A549 (cell line): ENCODE measurements around the gene GOLGA3. TPM values are rescaled to one million over a fixed set of nuclear protein-coding genes. Genes with fewer than 3 reads are reported as not detected.

ENCODE experiments used
- ATAC-seq, 2 experiments: fragments of 200-7000 bp in 1 of 2; fragments of >200 bp in 1 of 2; cut with Nextera tagmentation in 1 of 2; cut with Tn5 transposase in 1 of 2; 3 replicates each; pipeline versions ENCODE4 v1.8.0 to v1.9.1; 2018 to 2020; ENCODE audit warnings: mild to moderate bottlenecking in 1 of 2, moderate library complexity in 1 of 2
- CTCF ChIA-PET: fragments of 300-600 bp; sonication (Branson Sonifier 250); formaldehyde crosslinking; extraction: SDS; loops from one replicate; lab custom pipeline; 2021; ENCODE audit warnings: antibody characterized with exemption, inconsistent platforms; lab: Yijun Ruan, JAX
- POLR2A ChIA-PET: fragments of 350-600 bp; formaldehyde crosslinking; extraction: SDS; loops from one replicate; lab custom pipeline; 2021; ENCODE audit warnings: antibody characterized with exemption, inconsistent platforms; lab: Yijun Ruan, JAX
- DNase-seq, 2 experiments: peaks; one replicate each; pipeline versions ENCODE4 v3.0.0 to v3.0.0-alpha.2; 2011 to 2016; ENCODE audit warnings: low read depth in 1 of 2, low spot score in 1 of 2
- FAIRE-seq: peaks from 2 replicates; lab custom pipeline; 2011; peaks lifted over from hg19 to GRCh38; lab: Jason Lieb, UNC
- H3K27ac ChIP-seq, 2 experiments: fragments of >200 bp; sonication (Bioruptor Twin); formaldehyde crosslinking; 3 replicates each; pipeline ENCODE4 v1.5.1; 2016 to 2017
- H3K4me1 ChIP-seq: fragments of >200 bp; sonication (Bioruptor Twin); formaldehyde crosslinking; 3 replicates; pipeline ENCODE4 v1.6.1; 2016
- H3K4me2 ChIP-seq: fragments of >200 bp; sonication (Bioruptor Twin); formaldehyde crosslinking; 3 replicates; pipeline ENCODE4 v1.6.1; 2016
- H3K4me3 ChIP-seq: fragments of >200 bp; sonication (Bioruptor Twin); formaldehyde crosslinking; 3 replicates; pipeline ENCODE4 v1.5.1; 2016
- H3K9me3 ChIP-seq: fragments of >200 bp; sonication (Bioruptor Twin); formaldehyde crosslinking; 3 replicates; pipeline ENCODE4 v1.6.1; 2016
- BHLHE40 ChIP-seq: IDR thresholded peaks from 2 replicates; pipeline ENCODE4 v1.6.1; 2012; ENCODE audit warnings: low read depth, low read length, inconsistent platforms
- CBX2 ChIP-seq: fragments of 200-600 bp; sonication (generic); IDR thresholded peaks from 2 replicates; pipeline ENCODE4 v1.6.1; 2016; ENCODE audit warnings: low read depth, mild to moderate bottlenecking, borderline replicate concordance
- CHD2 ChIP-seq: fragments of 150-350 bp; IDR thresholded peaks from 2 replicates; pipeline ENCODE4 v1.6.1; 2014; ENCODE audit warnings: low read length; ENCODE audit not compliant: partially characterized antibody
- ESRRA ChIP-seq: fragments of 150-350 bp; IDR thresholded peaks from 2 replicates; pipeline ENCODE4 v1.6.1; 2014; ENCODE audit warnings: mild to moderate bottlenecking, low read length, borderline replicate concordance
- FOSB ChIP-seq: fragments of 250-450 bp; sonication (Bioruptor Pico); IDR thresholded peaks from 2 replicates; pipeline ENCODE4 v1.5.0; 2020; ENCODE audit warnings: mild to moderate bottlenecking, moderate library complexity
- FOXS1 ChIP-seq: fragments of 250-450 bp; sonication (Bioruptor Pico); IDR thresholded peaks from 2 replicates; pipeline ENCODE4 v1.5.0; 2020; ENCODE audit warnings: mild to moderate bottlenecking, moderate library complexity
- HMGXB4 ChIP-seq: fragments of 250-450 bp; sonication (Bioruptor Pico); IDR thresholded peaks from 2 replicates; pipeline ENCODE4 v1.5.0; 2021; ENCODE audit warnings: mild to moderate bottlenecking, moderate library complexity, borderline replicate concordance
- HOXA7 ChIP-seq: fragments of 250-450 bp; sonication (Bioruptor Pico); IDR thresholded peaks from 2 replicates; pipeline ENCODE4 v1.5.0; 2020; ENCODE audit warnings: mild to moderate bottlenecking, moderate library complexity
- JUN ChIP-seq, 2 experiments: fragments of >200 bp; sonication (Bioruptor Twin); formaldehyde crosslinking; IDR thresholded peaks; 2 replicates in 1 of 2; 3 replicates in 1 of 2; pipeline ENCODE4 v1.6.1; 2016 to 2017
- JUNB ChIP-seq: fragments of >200 bp; sonication (Bioruptor Twin); formaldehyde crosslinking; IDR thresholded peaks from 2 replicates; pipeline ENCODE4 v1.6.1; 2016
- KDM1A ChIP-seq: fragments of 200-600 bp; sonication (generic); IDR thresholded peaks from 2 replicates; pipeline ENCODE4 v1.6.1; 2016; ENCODE audit warnings: low read depth, mild to moderate bottlenecking
- MAFK ChIP-seq: fragments of 450-650 bp; IDR thresholded peaks from 2 replicates; pipeline ENCODE4 v1.6.1; 2014; ENCODE audit not compliant: partially characterized antibody
- MYC ChIP-seq: IDR thresholded peaks from 2 replicates; pipeline ENCODE4 v1.6.1; 2012; ENCODE audit warnings: mild to moderate bottlenecking, inconsistent platforms, low read length, improper control_type of control experiment, borderline replicate concordance
- NR3C1 ChIP-seq: fragments of >200 bp; sonication (Bioruptor Twin); formaldehyde crosslinking; IDR thresholded peaks from 3 replicates; pipeline ENCODE4 v1.6.1; 2017
- PBX3 ChIP-seq: IDR thresholded peaks from 2 replicates; pipeline ENCODE4 v1.6.1; 2012
- PHF8 ChIP-seq: fragments of 200-600 bp; sonication (generic); IDR thresholded peaks from 2 replicates; pipeline ENCODE4 v1.6.1; 2016; ENCODE audit warnings: low read depth, mild to moderate bottlenecking, antibody characterized with exemption, moderate library complexity, borderline replicate concordance
- RCOR1 ChIP-seq: fragments of 150-350 bp; IDR thresholded peaks from 2 replicates; pipeline ENCODE4 v1.6.1; 2014; ENCODE audit warnings: antibody characterized with exemption, low read length, low read depth
- SMC3 ChIP-seq: fragments of >200 bp; sonication (Bioruptor Twin); formaldehyde crosslinking; IDR thresholded peaks from 3 replicates; pipeline ENCODE4 v1.6.1; 2018; ENCODE audit warnings: inconsistent platforms
- TFCP2L1 ChIP-seq: fragments of 250-450 bp; sonication (Bioruptor Pico); IDR thresholded peaks from 2 replicates; pipeline ENCODE4 v1.5.0; 2021; ENCODE audit warnings: mild to moderate bottlenecking
- ZC3H11A ChIP-seq: fragments of 450-650 bp; IDR thresholded peaks from 2 replicates; pipeline ENCODE4 v1.6.1; 2014; ENCODE audit warnings: antibody characterized with exemption, mild to moderate bottlenecking
- ZSCAN20 ChIP-seq: fragments of 250-450 bp; sonication (Bioruptor Pico); IDR thresholded peaks from 2 replicates; pipeline ENCODE4 v1.8.0; 2022; ENCODE audit warnings: mild to moderate bottlenecking, moderate library complexity
- WGBS: methylation state at CpG from one replicate; pipeline ENCODE4 v1.1.6; 2017; ENCODE audit errors: missing lambda C conversion rate; 5-methylcytosine and 5-hydroxymethylcytosine counted together
- polyA plus RNA-seq, 4 experiments: library from polyadenylated mRNA; depleted of rRNA in 3 of 4; stranded (reverse); fragments of >200 nt; fragmentation: RNase III in 1 of 4; extraction: RNeasy Plus Mini Kit Qiagen cat#74134 plus additional on column Dnase treatment in 1 of 4; gene quantifications; 2 replicates in 3 of 4; 3 replicates in 1 of 4; pipeline ENCODE4 v1.2.3, GENCODE V29; 2011 to 2017
- TF ChIP-seq, protein P1 (sequence below): IDR thresholded peaks from 2 replicates; pipeline ENCODE4 v1.6.1; 2012; ENCODE audit warnings: low read depth, borderline replicate concordance
- TF ChIP-seq, protein P2 (sequence below): fragments of >200 bp; sonication (Bioruptor Twin); formaldehyde crosslinking; IDR thresholded peaks from 3 replicates; pipeline ENCODE4 v1.6.1; 2016
- TF ChIP-seq, protein P3 (sequence below): fragments of 200-600 bp; sonication (generic); IDR thresholded peaks from 2 replicates; pipeline ENCODE4 v1.6.1; 2016; ENCODE audit warnings: antibody characterized with exemption, mild to moderate bottlenecking, moderate library complexity

Gene GOLGA3
- polyA plus RNA-seq, 2 of the 4 experiments (the other 2 are of a cell fraction), result 23.0 to 25.5 TPM

GRCh38 chr12:132727091-132727794 lies 101.4 kb downstream of the GOLGA3 start:
- FAIRE-seq, result no peak
- no peak for TF ChIP-seq JUNB
- TF ChIP-seq CBX2, result no peak
- TF ChIP-seq SMC3, result no peak
- TF ChIP-seq ZC3H11A, result no peak
- no peak for TF ChIP-seq RCOR1
- no peak for TF ChIP-seq PHF8
- TF ChIP-seq HMGXB4 (CRISPR knock-in tag), result no peak
- TF ChIP-seq FOXS1 (CRISPR knock-in tag), result no peak
- no peak for TF ChIP-seq HOXA7 (CRISPR knock-in tag)
- no peak for TF ChIP-seq FOSB
- TF ChIP-seq JUN (IDR thresholded peaks at IDR 0.05), result no peak
- TF ChIP-seq MAFK, result no peak
- TF ChIP-seq, protein P1, sequence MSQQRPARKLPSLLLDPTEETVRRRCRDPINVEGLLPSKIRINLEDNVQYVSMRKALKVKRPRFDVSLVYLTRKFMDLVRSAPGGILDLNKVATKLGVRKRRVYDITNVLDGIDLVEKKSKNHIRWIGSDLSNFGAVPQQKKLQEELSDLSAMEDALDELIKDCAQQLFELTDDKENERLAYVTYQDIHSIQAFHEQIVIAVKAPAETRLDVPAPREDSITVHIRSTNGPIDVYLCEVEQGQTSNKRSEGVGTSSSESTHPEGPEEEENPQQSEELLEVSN, result no peak
- no peak for TF ChIP-seq PBX3
- no peak for TF ChIP-seq MYC
- TF ChIP-seq NR3C1, result no peak
- TF ChIP-seq BHLHE40, result no peak
- no peak for TF ChIP-seq ESRRA
- TF ChIP-seq, protein P2, sequence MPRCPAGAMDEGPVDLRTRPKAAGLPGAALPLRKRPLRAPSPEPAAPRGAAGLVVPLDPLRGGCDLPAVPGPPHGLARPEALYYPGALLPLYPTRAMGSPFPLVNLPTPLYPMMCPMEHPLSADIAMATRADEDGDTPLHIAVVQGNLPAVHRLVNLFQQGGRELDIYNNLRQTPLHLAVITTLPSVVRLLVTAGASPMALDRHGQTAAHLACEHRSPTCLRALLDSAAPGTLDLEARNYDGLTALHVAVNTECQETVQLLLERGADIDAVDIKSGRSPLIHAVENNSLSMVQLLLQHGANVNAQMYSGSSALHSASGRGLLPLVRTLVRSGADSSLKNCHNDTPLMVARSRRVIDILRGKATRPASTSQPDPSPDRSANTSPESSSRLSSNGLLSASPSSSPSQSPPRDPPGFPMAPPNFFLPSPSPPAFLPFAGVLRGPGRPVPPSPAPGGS, result no peak
- TF ChIP-seq, all 56 proteins: peak for 0
- H3K4me2 ChIP-seq, result no peak overlapping the region
- ChIA-PET CTCF (interaction anchor here (1.5 kb wide), 1 partner anchor 29 kb away, joined by 4 read pairs; no protein-coding TSS in a partner anchor), POLR2A (no interaction called here)
- no peak for DNase-seq
- no peak overlapping the region for H3K4me3 ChIP-seq
- no peak overlapping the region for H3K27ac ChIP-seq
- WGBS, result 94% methylated on average over 37 of the region's 37 CpGs
- H3K4me1 ChIP-seq, result no peaks in the 10 kb centered on the region
- ATAC-seq, result peak in 1 of 2 experiments; percentile 6; a peak in 2 of 6 replicates
- no peaks in the 10 kb centered on the region for H3K9me3 ChIP-seq

- ChIA-PET POLR2A (no interaction called here), CTCF (no interaction called here)
- Histone ChIP-seq H3K4me1 (no peaks in the 10 kb centered on the region), H3K9me3 (no peaks in the 10 kb centered on the region), H3K4me3 (no peak overlapping the region), H3K4me2 (no peak overlapping the region), H3K27ac (no peak overlapping the region)
- FAIRE-seq, result no peak
- ATAC-seq, result no peak
- WGBS, result 96% methylated on average over 12 of the region's 12 CpGs
- no peak for DNase-seq
- no peak for TF ChIP-seq ZSCAN20 (CRISPR knock-in tag)
- TF ChIP-seq, protein P2, result no peak
- no peak for TF ChIP-seq CHD2
- TF ChIP-seq, protein P3, sequence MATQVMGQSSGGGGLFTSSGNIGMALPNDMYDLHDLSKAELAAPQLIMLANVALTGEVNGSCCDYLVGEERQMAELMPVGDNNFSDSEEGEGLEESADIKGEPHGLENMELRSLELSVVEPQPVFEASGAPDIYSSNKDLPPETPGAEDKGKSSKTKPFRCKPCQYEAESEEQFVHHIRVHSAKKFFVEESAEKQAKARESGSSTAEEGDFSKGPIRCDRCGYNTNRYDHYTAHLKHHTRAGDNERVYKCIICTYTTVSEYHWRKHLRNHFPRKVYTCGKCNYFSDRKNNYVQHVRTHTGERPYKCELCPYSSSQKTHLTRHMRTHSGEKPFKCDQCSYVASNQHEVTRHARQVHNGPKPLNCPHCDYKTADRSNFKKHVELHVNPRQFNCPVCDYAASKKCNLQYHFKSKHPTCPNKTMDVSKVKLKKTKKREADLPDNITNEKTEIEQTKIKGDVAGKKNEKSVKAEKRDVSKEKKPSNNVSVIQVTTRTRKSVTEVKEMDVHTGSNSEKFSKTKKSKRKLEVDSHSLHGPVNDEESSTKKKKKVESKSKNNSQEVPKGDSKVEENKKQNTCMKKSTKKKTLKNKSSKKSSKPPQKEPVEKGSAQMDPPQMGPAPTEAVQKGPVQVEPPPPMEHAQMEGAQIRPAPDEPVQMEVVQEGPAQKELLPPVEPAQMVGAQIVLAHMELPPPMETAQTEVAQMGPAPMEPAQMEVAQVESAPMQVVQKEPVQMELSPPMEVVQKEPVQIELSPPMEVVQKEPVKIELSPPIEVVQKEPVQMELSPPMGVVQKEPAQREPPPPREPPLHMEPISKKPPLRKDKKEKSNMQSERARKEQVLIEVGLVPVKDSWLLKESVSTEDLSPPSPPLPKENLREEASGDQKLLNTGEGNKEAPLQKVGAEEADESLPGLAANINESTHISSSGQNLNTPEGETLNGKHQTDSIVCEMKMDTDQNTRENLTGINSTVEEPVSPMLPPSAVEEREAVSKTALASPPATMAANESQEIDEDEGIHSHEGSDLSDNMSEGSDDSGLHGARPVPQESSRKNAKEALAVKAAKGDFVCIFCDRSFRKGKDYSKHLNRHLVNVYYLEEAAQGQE, result no peak
- no peak for TF ChIP-seq CBX2
- TF ChIP-seq TFCP2L1, result no peak
- no peak for TF ChIP-seq KDM1A
- TF ChIP-seq SMC3, result no peak
- TF ChIP-seq, all 56 proteins: peak for 0
Observed at GRCh38 chr12:132726386-132726785, 102.3 kb downstream of the GOLGA3 start.
